MCF 10A (cell line): ENCODE results near the gene ABI1. TPM values are rescaled to one million over a fixed set of nuclear protein-coding genes. Genes with fewer than 3 reads are reported as not detected.

Experiments
- BruUV-seq: library from RNA; stranded (reverse); fragments of 400-500 nt; replicated peaks from 2 replicates; lab custom pipeline; 2021; lab: Mats Ljungman, UMichigan
- CTCF ChIA-PET: fragments of 300-600 bp; sonication (Branson Sonifier 250); formaldehyde crosslinking; extraction: SDS; loops from one replicate; lab custom pipeline; 2021; ENCODE audit warnings: antibody characterized with exemption, inconsistent platforms; lab: Yijun Ruan, JAX
- POLR2A ChIA-PET: fragments of 300-600, 350-650 bp; sonication (Branson Sonifier 250); formaldehyde crosslinking; extraction: SDS; loops from one replicate; lab custom pipeline; 2020; ENCODE audit warnings: antibody characterized with exemption, inconsistent platforms; lab: Yijun Ruan, JAX
- DNase-seq: peaks from one replicate; pipeline ENCODE4 v3.0.0-alpha.2; 2018; ENCODE audit not compliant: unreplicated experiment
- H3K27ac Mint-ChIP-seq: one replicate; pipeline ENCODE4 v1.8.0; 2022; ENCODE audit warnings: mild to moderate bottlenecking, low read depth, mixed read lengths; ENCODE audit not compliant: unreplicated experiment
- H3K27me3 Mint-ChIP-seq: one replicate; pipeline ENCODE4 v1.8.0; 2022; ENCODE audit warnings: mixed read lengths; ENCODE audit not compliant: insufficient read depth, unreplicated experiment
- H3K36me3 Mint-ChIP-seq: one replicate; pipeline ENCODE4 v1.8.0; 2022; ENCODE audit warnings: mild to moderate bottlenecking, moderate library complexity, mixed read lengths; ENCODE audit not compliant: insufficient read depth, unreplicated experiment
- H3K4me1 Mint-ChIP-seq: one replicate; pipeline ENCODE4 v1.8.0; 2022; ENCODE audit warnings: mixed read lengths; ENCODE audit not compliant: insufficient read depth, unreplicated experiment
- H3K4me3 Mint-ChIP-seq: one replicate; pipeline ENCODE4 v1.8.0; 2022; ENCODE audit warnings: mild to moderate bottlenecking, moderate library complexity, mixed read lengths; ENCODE audit not compliant: unreplicated experiment
- H3K9me3 Mint-ChIP-seq: one replicate; pipeline ENCODE4 v1.8.0; 2022; ENCODE audit warnings: mixed read lengths; ENCODE audit not compliant: unreplicated experiment
- CTCF ChIP-seq: fragments of 200-600 bp; IDR thresholded peaks from one replicate; pipeline ENCODE4 v1.8.0; 2022; ENCODE audit warnings: antibody characterized with exemption, mild to moderate bottlenecking; ENCODE audit not compliant: unreplicated experiment
- intact Hi-C: fragments of 100-400 bp; cut with micrococcal nuclease; formaldehyde crosslinking; loops from 2 replicates; pipeline ENCODE4 v1.14.1; 2022
- total RNA-seq: library from RNA; stranded (reverse); gene quantifications from 2 replicates; pipeline ENCODE4 v1.2.3, GENCODE V29; 2022

Gene ABI1
- total RNA-seq, 1 experiment from 2014 or later = 53.0 TPM

GRCh38 chr10:26746061-26746460 is 114.7 kb downstream of the ABI1 start:
- no TSS peak for BruUV-seq
- Mint-ChIP-seq H3K4me1 (no peaks in the 10 kb centered on the region), H3K36me3 (peaks cover 72% of the 10 kb centered on the region), H3K27ac (no peak overlapping the region), H3K27me3 (no peaks in the 10 kb centered on the region), H3K4me3 (no peak overlapping the region), H3K9me3 (no peaks in the 10 kb centered on the region)
- ChIA-PET POLR2A (interaction anchor here (0.7 to 0.8 kb wide), 3 partner anchors 10 to 21 kb away, joined by 3 to 8 read pairs (median 3); no protein-coding TSS in a partner anchor), CTCF (interaction anchor here (1.0 to 1.9 kb wide), 2 partner anchors 20 to 135 kb away, joined by 3 to 5 read pairs; no protein-coding TSS in a partner anchor)
- no peak for TF ChIP-seq CTCF
- intact Hi-C loops = no loop called here
- no peak for DNase-seq

GRCh38 chr10:26743841-26744240 is 116.9 kb downstream of the ABI1 start:
- peaks cover 89% of the 10 kb centered on the region for H3K36me3 Mint-ChIP-seq
- no peak overlapping the region for H3K4me3 Mint-ChIP-seq
- intact Hi-C loops = no loop called here
- TF ChIP-seq CTCF = no peak
- POLR2A ChIA-PET = interaction anchor here (0.8 kb wide), 1 partner anchor 12 kb away, joined by 3 read pairs; no protein-coding TSS in a partner anchor
- no peaks in the 10 kb centered on the region for H3K9me3 Mint-ChIP-seq
- BruUV-seq = no TSS peak
- H3K4me1 Mint-ChIP-seq = no peaks in the 10 kb centered on the region
- H3K27me3 Mint-ChIP-seq = no peaks in the 10 kb centered on the region
- CTCF ChIA-PET = no interaction called here
- no peak overlapping the region for H3K27ac Mint-ChIP-seq
- no peak for DNase-seq

GRCh38 chr10:26743091-26743490 is 117.7 kb downstream of the ABI1 start:
- Mint-ChIP-seq H3K4me3 (no peak overlapping the region), H3K4me1 (no peaks in the 10 kb centered on the region), H3K36me3 (peaks cover 90% of the 10 kb centered on the region), H3K27ac (peak overlapping the region; percentile 9), H3K27me3 (no peaks in the 10 kb centered on the region), H3K9me3 (no peaks in the 10 kb centered on the region)
- POLR2A ChIA-PET = interaction anchor here (0.8 kb wide), 1 partner anchor 13 kb away, joined by 3 read pairs; no protein-coding TSS in a partner anchor
- TF ChIP-seq CTCF = no peak
- CTCF ChIA-PET = no interaction called here
- intact Hi-C loops = no loop called here
- no peak for DNase-seq
- no TSS peak for BruUV-seq

GRCh38 chr10:26741368-26741767 is 119.4 kb downstream of the ABI1 start:
- ChIA-PET CTCF (no interaction called here), POLR2A (no interaction called here)
- H3K36me3 Mint-ChIP-seq = peaks cover 92% of the 10 kb centered on the region
- no peaks in the 10 kb centered on the region for H3K27me3 Mint-ChIP-seq
- BruUV-seq = no TSS peak
- intact Hi-C loops = no loop called here
- no peak overlapping the region for H3K27ac Mint-ChIP-seq
- no peak for DNase-seq
- no peak for TF ChIP-seq CTCF
- H3K9me3 Mint-ChIP-seq = no peaks in the 10 kb centered on the region
- no peak overlapping the region for H3K4me3 Mint-ChIP-seq
- no peaks in the 10 kb centered on the region for H3K4me1 Mint-ChIP-seq
